GM21360 (cell line): Measurements from ENCODE around the gene RAD51B.
"Not testable (repeated sequence)": the region's sequence is repeated elsewhere in the genome, so short reads cannot be mapped to it uniquely, and the experiment has no call there.

ENCODE experiments used
- ATAC-seq: cut with Tn5 transposase; IDR thresholded peaks from one replicate; pipeline ENCODE4 v1.9.1; 2021; ENCODE audit warnings: mild to moderate bottlenecking, moderate library complexity; ENCODE audit not compliant: unreplicated experiment

The RAD51B gene

GRCh38 chr14:68696266-68696665 lies 876.7 kb downstream of the RAD51B start:
- ATAC-seq, result no peak

- ATAC-seq, result no peak
Observed at GRCh38 chr14:68696721-68697495, 877.3 kb downstream of the RAD51B start.

GRCh38 chr14:68698773-68699172 lies 879.2 kb downstream of the RAD51B start:
- not testable (repeated sequence) for ATAC-seq

GRCh38 chr14:68701001-68701741 lies 881.6 kb downstream of the RAD51B start:
- ATAC-seq, result no peak

- no peak for ATAC-seq
Observed at GRCh38 chr14:68702135-68702534, 882.6 kb downstream of the RAD51B start.

DNA sequence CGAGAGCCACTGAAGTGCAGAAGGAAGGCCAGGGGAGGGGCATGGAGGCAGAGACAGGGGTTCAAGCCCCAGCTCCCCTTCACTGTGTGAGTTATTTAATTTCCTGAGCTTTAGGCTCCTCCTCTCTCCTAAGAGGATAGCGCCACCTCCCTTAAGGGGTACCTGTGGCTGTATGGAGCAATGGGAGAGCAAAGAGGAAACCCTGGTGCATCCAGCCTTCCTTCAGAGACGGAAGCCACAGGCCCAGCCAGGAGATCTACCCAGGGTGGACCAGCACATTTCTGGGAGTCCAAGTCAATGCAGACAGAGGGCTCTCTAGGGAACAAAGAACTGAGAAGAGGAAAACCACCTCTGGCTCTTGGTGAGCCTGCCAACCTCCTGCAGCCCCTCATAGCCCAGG lies 883.0 kb downstream of the RAD51B start:
- ATAC-seq, result no peak

DNA sequence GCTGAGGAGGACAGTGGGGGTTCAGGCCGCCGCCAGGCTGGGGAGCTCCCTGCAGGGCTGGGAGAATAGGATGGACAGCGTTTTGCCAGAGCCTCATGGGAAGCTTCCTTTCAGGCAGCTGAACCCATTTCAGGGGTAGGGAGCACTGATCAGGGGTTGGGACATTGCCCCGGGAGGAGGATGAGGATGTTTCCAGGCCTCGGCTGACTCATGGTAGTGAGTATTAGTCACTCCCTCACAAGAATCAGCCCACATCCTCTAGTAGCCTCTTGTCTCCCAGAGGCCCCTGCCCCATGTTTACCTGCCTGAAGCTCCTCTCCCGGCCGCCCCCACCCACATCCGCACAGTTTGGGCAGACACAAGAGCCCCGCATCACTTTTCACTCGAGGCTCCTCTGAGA lies 883.5 kb downstream of the RAD51B start:
- no peak for ATAC-seq

- no peak for ATAC-seq
Observed at GRCh38 chr14:68704736-68705720, 885.4 kb downstream of the RAD51B start.

GRCh38 chr14:68705741-68706283 lies 886.2 kb downstream of the RAD51B start:
- ATAC-seq, result no peak

- ATAC-seq, result no peak
Observed at GRCh38 chr14:68707482-68707881, 887.9 kb downstream of the RAD51B start.

- no peak for ATAC-seq
Observed at GRCh38 chr14:68708343-68708742, 888.8 kb downstream of the RAD51B start.

GRCh38 chr14:68709007-68709406 lies 889.4 kb downstream of the RAD51B start:
- ATAC-seq, result no peak

DNA sequence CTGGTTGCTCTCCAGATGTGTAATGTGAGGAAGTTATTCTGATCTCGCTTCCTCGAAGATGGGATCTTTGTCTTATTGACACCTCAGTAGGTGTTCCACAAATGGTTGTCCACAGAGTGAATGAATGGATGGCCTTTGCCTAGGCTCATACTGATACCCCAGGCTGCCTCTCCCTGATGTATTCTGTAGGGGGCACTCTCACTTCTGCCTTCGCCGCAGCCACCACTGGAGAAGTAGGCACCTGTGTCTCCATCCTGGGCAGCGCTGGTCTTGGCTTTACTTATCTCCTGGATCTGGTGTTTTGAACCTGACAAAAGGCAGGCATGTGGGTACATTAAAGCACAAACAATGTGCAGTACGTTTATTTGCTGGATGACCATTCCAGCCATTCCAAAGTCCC lies 891.2 kb downstream of the RAD51B start:
- no peak for ATAC-seq

DNA sequence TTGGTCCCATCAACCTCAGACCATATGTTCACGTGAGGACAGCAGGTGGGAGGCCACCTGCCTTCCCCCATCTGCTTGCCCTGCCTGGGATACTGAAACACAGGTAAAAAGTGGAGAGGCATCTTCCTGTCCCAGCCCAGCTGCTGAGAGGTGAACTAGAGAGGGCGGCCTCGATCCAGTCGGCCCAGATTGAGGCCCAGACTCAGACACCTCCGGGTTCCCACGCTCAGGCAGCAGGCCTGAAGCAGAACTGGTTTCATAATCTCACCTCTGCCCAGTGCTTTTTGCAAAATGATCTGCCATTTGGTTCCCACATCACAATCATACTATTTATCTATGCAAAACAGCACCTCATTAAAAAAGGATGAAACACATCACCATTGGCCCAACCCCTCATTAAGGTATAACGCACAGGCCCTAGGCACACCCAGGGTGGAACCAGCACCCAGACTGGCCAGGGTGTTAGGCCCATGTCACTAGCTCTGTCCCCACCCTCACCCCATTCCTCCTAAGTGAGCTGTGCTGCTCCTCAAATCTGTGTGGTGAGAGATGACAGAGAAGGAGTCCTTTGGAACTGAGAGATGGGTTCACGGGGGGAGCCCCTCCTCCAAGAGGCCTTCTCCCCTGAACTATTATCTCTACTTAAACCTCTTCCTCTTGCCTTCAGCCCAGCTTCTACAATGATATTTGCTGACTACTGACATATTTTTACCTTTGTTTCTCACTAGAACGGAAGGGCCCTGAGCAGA lies 892.2 kb downstream of the RAD51B start:
- ATAC-seq, result no peak

GRCh38 chr14:68712703-68713370 lies 893.3 kb downstream of the RAD51B start:
- ATAC-seq, result no peak

DNA sequence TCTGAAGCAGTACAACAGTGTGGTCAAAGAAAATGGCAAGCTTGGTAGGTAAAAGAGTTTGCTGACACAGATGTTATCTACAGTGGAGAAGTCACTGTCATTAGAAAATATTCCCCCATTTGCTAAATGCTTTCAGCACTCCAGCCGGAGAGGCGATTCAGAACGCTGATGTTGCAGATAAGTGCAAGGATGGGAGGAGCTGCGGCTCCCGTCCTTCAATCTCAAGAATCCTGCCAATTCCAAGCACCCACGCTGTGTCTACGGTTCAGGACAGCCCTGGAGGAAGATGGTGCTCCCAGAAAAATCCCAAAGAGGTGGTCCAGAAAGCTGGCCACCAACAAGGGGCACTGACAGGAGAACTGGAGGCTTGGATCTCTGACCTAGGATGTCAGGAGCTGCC lies 894.2 kb downstream of the RAD51B start:
- ATAC-seq, result no peak

DNA sequence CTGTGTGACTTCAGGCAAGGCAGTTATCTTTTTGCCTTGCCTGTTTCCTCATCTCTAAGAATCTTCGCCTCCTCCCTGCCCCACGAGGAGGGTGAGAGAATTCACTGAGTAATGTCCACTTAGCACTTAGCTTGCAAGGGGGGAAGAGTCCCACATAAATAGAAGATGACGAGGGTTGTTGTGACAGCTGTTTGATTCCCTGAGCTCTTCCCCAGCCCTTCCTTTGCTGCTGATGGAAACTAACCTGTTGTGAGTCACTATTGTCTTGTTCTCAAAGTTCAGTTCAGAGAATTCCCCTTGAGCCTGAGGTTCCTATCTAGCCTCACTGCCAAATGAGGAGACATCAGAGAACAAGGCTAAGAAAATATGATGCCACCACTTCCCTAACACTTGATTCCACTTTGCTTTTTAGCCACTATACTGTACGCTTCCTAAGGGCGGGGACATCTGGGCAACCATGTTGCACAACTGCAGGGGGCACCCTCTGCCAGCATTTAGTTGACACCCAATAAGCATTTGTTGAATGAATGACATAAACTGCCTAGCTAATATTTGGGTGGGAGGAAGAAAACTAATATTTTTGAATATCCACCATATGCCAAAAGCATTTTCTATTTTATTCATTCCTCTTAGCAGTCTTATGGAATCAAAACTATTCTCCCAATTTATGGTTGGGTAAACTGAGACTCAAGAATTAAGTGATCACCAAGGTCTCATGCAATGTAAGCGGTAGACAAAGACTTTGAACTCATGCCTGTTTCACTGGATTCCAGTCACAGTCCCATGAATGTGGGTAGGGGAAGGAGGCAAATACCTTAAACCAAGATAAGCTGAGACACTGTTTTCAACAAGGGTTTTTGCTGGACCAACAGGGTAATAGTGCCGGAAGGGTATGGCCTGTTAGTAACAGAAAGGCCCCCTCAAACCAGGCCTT lies 895.7 kb downstream of the RAD51B start:
- no peak for ATAC-seq

GRCh38 chr14:68716698-68717097 lies 897.1 kb downstream of the RAD51B start:
- no peak for ATAC-seq
